B cell (primary cell): ENCODE results near the gene ATXN1. TPM values are rescaled to one million over a fixed set of nuclear protein-coding genes. Genes with fewer than 3 reads are reported as not detected.

Experiments used
- ATAC-seq: fragments of 200-7000 bp; cut with Tn5 transposase; one replicate; pipeline ENCODE4 v1.10.0; 2021; ENCODE audit warnings: low read depth, mild to moderate bottlenecking, moderate number of reproducible peaks, moderate library complexity
- CTCF ChIA-PET: fragments of 350-600 bp; sonication (Branson Sonifier 250); formaldehyde crosslinking; loops from one replicate; lab custom pipeline; 2021; ENCODE audit warnings: antibody characterized with exemption, inconsistent platforms; lab: Charles Lee
- POLR2A ChIA-PET: fragments of 350-600 bp; sonication (Branson Sonifier 250); formaldehyde crosslinking; loops from one replicate; lab custom pipeline; 2021; ENCODE audit warnings: antibody characterized with exemption; lab: Charles Lee
- DNase-seq: peaks from one replicate; pipeline ENCODE4 v3.0.0; 2013
- H2AFZ ChIP-seq: 2 replicates; pipeline ENCODE4 v1.6.1; 2012; ENCODE audit warnings: mild to moderate bottlenecking, low read depth, low read length; ENCODE audit not compliant: insufficient read depth, poor library complexity, severe bottlenecking
- H3K27ac ChIP-seq, 2 donors: 1 replicate in 1 of 2; 2 replicates in 1 of 2; pipeline ENCODE4 v1.5.1; 2012 to 2013; ENCODE audit warnings: low read length in 2 of 2, mild to moderate bottlenecking in 2 of 2, moderate library complexity in 1 of 2
- H3K27me3 ChIP-seq, 4 experiments: fragments of 200-600 bp in 1 of 4; sonication (generic) in 1 of 4; replicated peaks in 1 of 4; 1 replicate in 2 of 4; 2 replicates in 2 of 4; pipeline versions ENCODE4 v1.6.1 to v1.7.0; 2013 to 2016; ENCODE audit warnings: low read length in 3 of 4, mild to moderate bottlenecking in 2 of 4, mixed read lengths in 1 of 4, moderate library complexity in 1 of 4; ENCODE audit not compliant: insufficient read depth in 4 of 4, control insufficient read depth in 3 of 4; ENCODE audit errors: control extremely low read depth in 1 of 4
- H3K36me3 ChIP-seq, 2 experiments: replicated peaks in 1 of 2; 1 replicate in 1 of 2; 2 replicates in 1 of 2; pipeline versions ENCODE4 v1.6.1 to v1.7.1; 2013; ENCODE audit warnings: low read length in 1 of 2; ENCODE audit not compliant: insufficient read depth in 2 of 2, control insufficient read depth in 1 of 2; ENCODE audit errors: control extremely low read depth in 1 of 2, extremely low read depth in 1 of 2
- H3K4me1 ChIP-seq, 2 donors: fragments of 200-600 bp in 1 of 2; sonication (generic) in 1 of 2; 1 replicate in 1 of 2; 2 replicates in 1 of 2; pipeline versions ENCODE4 v1.5.1 to v1.6.1; 2013 to 2017; ENCODE audit warnings: low read length in 2 of 2; ENCODE audit not compliant: control insufficient read depth in 2 of 2, insufficient read depth in 2 of 2
- H3K4me2 ChIP-seq: replicated peaks from 2 replicates; pipeline ENCODE3; 2012; ENCODE audit warnings: mild to moderate bottlenecking, low read depth, low read length; ENCODE audit not compliant: poor library complexity, severe bottlenecking
- H3K4me3 ChIP-seq, 5 experiments: fragments of 200-600 bp in 1 of 5; sonication (generic) in 1 of 5; 1 replicate in 3 of 5; 2 replicates in 2 of 5; pipeline versions ENCODE4 v1.5.1 to v1.7.0; 2011 to 2016; ENCODE audit warnings: low read length in 4 of 5, mild to moderate bottlenecking in 4 of 5, low read depth in 2 of 5, control low read depth in 1 of 5, moderate library complexity in 1 of 5; ENCODE audit not compliant: insufficient read depth in 1 of 5; ENCODE audit errors: control extremely low read depth in 1 of 5, extremely low read depth in 1 of 5
- H3K79me2 ChIP-seq: fragments of 200-600 bp; sonication (generic); one replicate; pipeline ENCODE4 v1.6.0; 2016; ENCODE audit warnings: low read length; ENCODE audit not compliant: control insufficient read depth, insufficient read depth
- H3K9ac ChIP-seq: fragments of 200-600 bp; sonication (generic); 2 replicates; pipeline ENCODE4 v1.6.1; 2017; ENCODE audit warnings: mild to moderate bottlenecking, low read length, moderate library complexity
- H3K9me3 ChIP-seq, 3 donors: one replicate each; pipeline versions ENCODE4 v1.6.1 to v1.7.1; 2013; ENCODE audit warnings: low read length in 2 of 3; ENCODE audit not compliant: control insufficient read depth in 2 of 3, insufficient read depth in 1 of 3; ENCODE audit errors: control extremely low read depth in 1 of 3
- H4K20me1 ChIP-seq: 2 replicates; pipeline ENCODE4 v1.6.0; 2012; ENCODE audit warnings: mild to moderate bottlenecking, low read length; ENCODE audit not compliant: insufficient read depth, control insufficient read depth, poor library complexity, severe bottlenecking
- H3K27ac Mint-ChIP-seq: one replicate; pipeline ENCODE4 v1.8.0; 2021; ENCODE audit warnings: mixed read lengths
- H3K27me3 Mint-ChIP-seq: one replicate; pipeline ENCODE4 v1.8.0; 2021; ENCODE audit warnings: mixed read lengths
- H3K4me1 Mint-ChIP-seq: one replicate; pipeline ENCODE4 v1.8.0; 2021; ENCODE audit warnings: mixed read lengths
- H3K4me3 Mint-ChIP-seq: one replicate; pipeline ENCODE4 v1.8.0; 2021; ENCODE audit warnings: mixed read lengths
- H3K9me3 Mint-ChIP-seq: one replicate; pipeline ENCODE4 v1.8.0; 2022; ENCODE audit warnings: mixed read lengths; ENCODE audit not compliant: insufficient read depth
- CTCF ChIP-seq: fragments of 200-600 bp; IDR thresholded peaks from one replicate; pipeline ENCODE4 v1.8.0; 2022; ENCODE audit warnings: antibody characterized with exemption, mild to moderate bottlenecking
- EZH2 ChIP-seq: IDR thresholded peaks from 2 replicates; pipeline ENCODE4 v1.6.1; 2012; ENCODE audit warnings: borderline replicate concordance, low read depth, mild to moderate bottlenecking, moderate library complexity, low read length; ENCODE audit not compliant: insufficient read depth, poor library complexity, severe bottlenecking
- WGBS: methylation state at CpG from one replicate; pipeline ENCODE4 v1.1.5; 2013; ENCODE audit warnings: missing lambda C conversion rate; ENCODE audit not compliant: insufficient coverage; 5-methylcytosine and 5-hydroxymethylcytosine counted together
- intact Hi-C: fragments of 100-400 bp; cut with micrococcal nuclease; formaldehyde crosslinking; loops from one replicate; pipeline ENCODE4 v1.10.0; 2022
- polyA plus RNA-seq: library from polyadenylated mRNA; depleted of rRNA; stranded (reverse); fragments of >200 nt; gene quantifications from 2 replicates; pipeline ENCODE4 v1.2.3, GENCODE V29; 2012
- total RNA-seq, 2 donors: library from RNA; stranded (reverse); fragments of 120-200 nt in 1 of 2; gene quantifications; 1 replicate in 1 of 2; 2 replicates in 1 of 2; pipeline versions ENCODE4 v1.2.3 to v1.2.4, GENCODE V29; 2013 to 2022

Gene ATXN1
- total and polyA plus RNA-seq, 2 donors (not counting 1 experiment from before 2014, with no cell fraction given), result 5.7 to 63.8 TPM

GRCh38 chr6:16700916-16701234 lies 60.4 kb downstream of the ATXN1 start:
- TF ChIP-seq CTCF (no peak), EZH2 (no peak)
- no peak for DNase-seq
- Mint-ChIP-seq H3K4me3 (peak overlapping the region; percentile 78), H3K27ac (peak overlapping the region; percentile 71), H3K4me1 (peaks cover 59% of the 10 kb centered on the region), H3K27me3 (no peaks in the 10 kb centered on the region), H3K9me3 (no peaks in the 10 kb centered on the region)
- Histone ChIP-seq H2AFZ (peak overlapping the region; percentile 72), H3K4me2 (peak overlapping the region; percentile 67), H3K4me3 (peak overlapping the region; percentile 8 to 53 (median 39)), H3K4me1 (peaks cover 14 to 19% of the 10 kb centered on the region in 2 donors), H3K36me3 (no peaks in the 10 kb centered on the region), H3K27ac (no peak overlapping the region), H3K27me3 (peaks cover 0 to 10% (median under 1%) of the 10 kb centered on the region in 4 experiments), H3K9ac (peak overlapping the region; percentile 57), H3K79me2 (no peaks in the 10 kb centered on the region), H3K9me3 (no peaks in the 10 kb centered on the region), H4K20me1 (no peaks in the 10 kb centered on the region)
- no CpG with 5 or more reads among the region's 5 CpGs for WGBS
- CTCF ChIA-PET, result interaction anchor here (1.0 to 1.1 kb wide), 2 partner anchors 12 to 384 kb away, joined by 4 read pairs; no protein-coding TSS in a partner anchor
- POLR2A ChIA-PET, result interaction anchor here (0.6 kb wide), 1 partner anchor 109 kb away, joined by 3 read pairs; no protein-coding TSS in a partner anchor
- no peak for ATAC-seq
- intact Hi-C loops, result loop anchor here (10.0 kb wide), 1 partner anchor 106 kb away; no protein-coding TSS in a partner anchor

- Mint-ChIP-seq H3K27ac (peak overlapping the region; percentile 71), H3K27me3 (no peaks in the 10 kb centered on the region), H3K4me1 (peaks cover 56% of the 10 kb centered on the region), H3K9me3 (no peaks in the 10 kb centered on the region), H3K4me3 (peak overlapping the region; percentile 78)
- H3K4me2 ChIP-seq, result peak overlapping the region; percentile 67
- no peaks in the 10 kb centered on the region for H3K79me2 ChIP-seq
- peak overlapping the region; percentile 57 for H3K9ac ChIP-seq
- TF ChIP-seq EZH2, result no peak
- no peak for TF ChIP-seq CTCF
- intact Hi-C loops, result loop anchor here (10.0 kb wide), 1 partner anchor 106 kb away; no protein-coding TSS in a partner anchor
- peak overlapping the region; percentile 8 to 53 (median 39) for H3K4me3 ChIP-seq
- no peaks in the 10 kb centered on the region for H3K36me3 ChIP-seq
- peak; percentile 22 for DNase-seq
- 20% methylated on average over 6 of the region's 13 CpGs for WGBS
- no peaks in the 10 kb centered on the region for H4K20me1 ChIP-seq
- ATAC-seq, result peak; percentile 44
- ChIA-PET CTCF (interaction anchor here (1.0 to 1.1 kb wide), 2 partner anchors 13 to 383 kb away, joined by 4 read pairs; no protein-coding TSS in a partner anchor), POLR2A (interaction anchor here (0.6 kb wide), 1 partner anchor 109 kb away, joined by 3 read pairs; no protein-coding TSS in a partner anchor)
- H2AFZ ChIP-seq, result peak overlapping the region; percentile 72
- H3K9me3 ChIP-seq, result no peaks in the 10 kb centered on the region
- peaks cover 0 to 10% (median under 1%) of the 10 kb centered on the region in 4 experiments for H3K27me3 ChIP-seq
- H3K4me1 ChIP-seq, result peaks cover 14 to 19% of the 10 kb centered on the region in 2 donors
- H3K27ac ChIP-seq, result peak overlapping the region in 1 of 2 donors; percentile 3
Observed at GRCh38 chr6:16700202-16700915, 60.9 kb downstream of the ATXN1 start.
